Mesothelial cell of epicardium (in vitro differentiated cells): Measurements from ENCODE around the gene LDB2. TPM values are rescaled to one million over a fixed set of nuclear protein-coding genes. Genes with fewer than 3 reads are reported as not detected.

Experiments
- DNase-seq, 2 experiments: peaks; one replicate each; pipeline ENCODE4 v3.0.0; 2021; ENCODE audit warnings: low spot score in 2 of 2; ENCODE audit not compliant: unreplicated experiment in 2 of 2
- H3K27ac Mint-ChIP-seq: 2 replicates; pipeline ENCODE4 v1.8.0; 2021; ENCODE audit warnings: mixed read lengths
- H3K27me3 Mint-ChIP-seq: 2 replicates; pipeline ENCODE4 v1.8.0; 2021; ENCODE audit warnings: low read depth, mixed read lengths
- H3K36me3 Mint-ChIP-seq: 2 replicates; pipeline ENCODE4 v1.8.0; 2021; ENCODE audit warnings: mixed read lengths
- H3K4me1 Mint-ChIP-seq: 2 replicates; pipeline ENCODE4 v1.8.0; 2021; ENCODE audit warnings: mixed read lengths
- H3K4me3 Mint-ChIP-seq: 2 replicates; pipeline ENCODE4 v1.8.0; 2021; ENCODE audit warnings: mild to moderate bottlenecking, moderate library complexity, mixed read lengths
- H3K9me3 Mint-ChIP-seq: 2 replicates; pipeline ENCODE4 v1.8.0; 2021; ENCODE audit warnings: mixed read lengths
- total RNA-seq: library from RNA; stranded (reverse); gene quantifications from 3 replicates; pipeline ENCODE4 v1.2.1, GENCODE V29; 2021
- TF ChIP-seq, protein P1 (sequence below): fragments of 200-600 bp; sonication (generic); IDR thresholded peaks from one replicate; pipeline ENCODE4 v1.5.0; 2021; ENCODE audit warnings: antibody characterized with exemption; ENCODE audit not compliant: unreplicated experiment

Gene LDB2
- total RNA-seq, 1 donor from 2014 or later = 7.6 TPM

DNA sequence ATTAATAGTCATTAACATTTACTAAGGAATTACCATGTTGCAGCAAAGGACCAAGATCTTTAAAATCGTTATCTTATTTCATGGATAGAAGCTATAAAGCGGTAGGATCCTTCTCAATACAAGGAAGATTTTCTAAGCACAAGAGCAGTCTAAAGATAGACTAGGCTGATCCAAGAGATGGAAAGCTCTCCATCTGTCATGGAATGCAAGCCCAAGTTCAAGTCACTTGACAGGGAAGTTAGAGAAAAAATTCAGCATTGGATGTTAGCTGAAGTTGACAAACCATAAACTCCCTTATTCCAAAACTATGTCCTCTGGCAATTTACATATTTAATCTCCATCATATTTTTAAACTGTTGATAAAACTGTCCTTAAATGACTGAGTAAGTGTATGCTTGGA is 177.7 kb downstream of the LDB2 start:
- Mint-ChIP-seq H3K4me1 (peaks cover 7% of the 10 kb centered on the region), H3K36me3 (no peaks in the 10 kb centered on the region), H3K4me3 (no peak overlapping the region), H3K27ac (no peak overlapping the region), H3K9me3 (peaks cover 33% of the 10 kb centered on the region), H3K27me3 (peaks cover 4% of the 10 kb centered on the region)
- TF ChIP-seq, protein P1, sequence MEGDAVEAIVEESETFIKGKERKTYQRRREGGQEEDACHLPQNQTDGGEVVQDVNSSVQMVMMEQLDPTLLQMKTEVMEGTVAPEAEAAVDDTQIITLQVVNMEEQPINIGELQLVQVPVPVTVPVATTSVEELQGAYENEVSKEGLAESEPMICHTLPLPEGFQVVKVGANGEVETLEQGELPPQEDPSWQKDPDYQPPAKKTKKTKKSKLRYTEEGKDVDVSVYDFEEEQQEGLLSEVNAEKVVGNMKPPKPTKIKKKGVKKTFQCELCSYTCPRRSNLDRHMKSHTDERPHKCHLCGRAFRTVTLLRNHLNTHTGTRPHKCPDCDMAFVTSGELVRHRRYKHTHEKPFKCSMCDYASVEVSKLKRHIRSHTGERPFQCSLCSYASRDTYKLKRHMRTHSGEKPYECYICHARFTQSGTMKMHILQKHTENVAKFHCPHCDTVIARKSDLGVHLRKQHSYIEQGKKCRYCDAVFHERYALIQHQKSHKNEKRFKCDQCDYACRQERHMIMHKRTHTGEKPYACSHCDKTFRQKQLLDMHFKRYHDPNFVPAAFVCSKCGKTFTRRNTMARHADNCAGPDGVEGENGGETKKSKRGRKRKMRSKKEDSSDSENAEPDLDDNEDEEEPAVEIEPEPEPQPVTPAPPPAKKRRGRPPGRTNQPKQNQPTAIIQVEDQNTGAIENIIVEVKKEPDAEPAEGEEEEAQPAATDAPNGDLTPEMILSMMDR = no peak
- DNase-seq = no peak

DNA sequence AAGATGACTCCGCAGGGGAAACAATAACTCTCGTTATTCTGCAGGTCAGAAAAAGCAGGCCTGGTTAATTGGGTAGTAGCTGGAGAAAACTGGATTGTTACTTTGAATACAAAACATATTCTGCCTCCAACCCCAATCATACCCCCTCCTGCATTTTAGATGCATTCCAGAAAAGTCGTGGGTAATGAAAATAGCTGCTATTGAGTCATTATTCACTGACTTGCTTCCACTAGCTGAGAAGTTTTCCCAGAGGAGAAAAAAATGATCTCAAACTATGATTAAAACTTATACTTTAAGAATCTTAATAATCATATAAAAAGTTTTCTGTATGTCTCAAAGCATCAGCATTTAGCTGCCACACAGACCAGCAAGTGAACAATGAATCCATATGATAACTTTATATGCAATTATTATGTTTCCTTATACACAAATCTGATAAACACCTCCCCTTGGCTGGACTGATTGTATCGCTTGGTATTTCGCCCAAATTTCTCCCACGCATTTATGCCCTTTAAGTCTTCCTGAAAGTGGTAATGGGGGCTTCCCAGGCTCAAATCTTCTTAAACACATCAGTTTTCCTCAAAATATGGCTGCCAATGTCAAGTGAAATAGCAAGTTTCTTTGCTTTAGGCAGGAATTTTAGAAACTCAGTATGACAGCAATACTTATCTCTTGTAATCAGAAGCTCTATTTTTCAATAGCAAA is 181.0 kb downstream of the LDB2 start:
- no peaks in the 10 kb centered on the region for H3K36me3 Mint-ChIP-seq
- no peaks in the 10 kb centered on the region for H3K27me3 Mint-ChIP-seq
- peak overlapping the region; percentile 42 for H3K27ac Mint-ChIP-seq

GRCh38 chr4:16715482-16715881 is 183.0 kb downstream of the LDB2 start:
- H3K9me3 Mint-ChIP-seq = peaks cover 16% of the 10 kb centered on the region
- H3K36me3 Mint-ChIP-seq = no peaks in the 10 kb centered on the region

More for the DNA sequence above, 181.0 kb downstream of the LDB2 start:
- DNase-seq = no peak
- TF ChIP-seq, protein P1 = no peak
- H3K4me1 Mint-ChIP-seq = peaks cover 7% of the 10 kb centered on the region
- peaks cover 16% of the 10 kb centered on the region for H3K9me3 Mint-ChIP-seq
- H3K4me3 Mint-ChIP-seq = no peak overlapping the region

GRCh38 chr4:16714191-16714590 is 184.3 kb downstream of the LDB2 start:
- Mint-ChIP-seq H3K27me3 (no peaks in the 10 kb centered on the region), H3K4me1 (peaks cover 5% of the 10 kb centered on the region), H3K36me3 (no peaks in the 10 kb centered on the region), H3K4me3 (no peak overlapping the region), H3K9me3 (peaks cover 10% of the 10 kb centered on the region), H3K27ac (no peak overlapping the region)
- no peak for DNase-seq
- TF ChIP-seq, protein P1 = no peak

More at GRCh38 chr4:16715482-16715881, 183.0 kb downstream of the LDB2 start:
- TF ChIP-seq, protein P1 = no peak
- no peaks in the 10 kb centered on the region for H3K27me3 Mint-ChIP-seq
- H3K4me1 Mint-ChIP-seq = peaks cover 5% of the 10 kb centered on the region
- H3K4me3 Mint-ChIP-seq = no peak overlapping the region
- H3K27ac Mint-ChIP-seq = no peak overlapping the region
- no peak for DNase-seq

DNA sequence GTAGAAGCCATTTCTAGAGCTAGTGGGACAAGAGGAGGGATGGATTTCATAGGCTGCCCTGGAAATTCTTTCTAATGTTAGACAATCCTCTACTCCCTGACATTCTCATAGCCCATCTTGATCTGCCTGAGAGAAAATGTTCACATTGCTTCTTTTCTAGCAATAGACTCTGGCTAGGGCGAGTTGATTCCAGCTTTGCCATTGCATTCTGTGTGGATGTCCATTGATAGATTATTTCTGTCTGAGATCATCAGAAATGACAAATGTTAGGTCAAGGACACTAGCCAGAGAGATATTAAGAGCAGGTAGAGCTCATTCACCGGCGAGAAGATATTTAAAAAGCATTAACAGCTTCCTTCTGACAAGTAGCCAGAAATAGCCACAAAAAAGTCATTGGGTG is 184.7 kb downstream of the LDB2 start:
- peaks cover 5% of the 10 kb centered on the region for H3K4me1 Mint-ChIP-seq
- no peaks in the 10 kb centered on the region for H3K27me3 Mint-ChIP-seq
- no peak overlapping the region for H3K27ac Mint-ChIP-seq
- H3K9me3 Mint-ChIP-seq = peaks cover 10% of the 10 kb centered on the region
- DNase-seq = no peak
- TF ChIP-seq, protein P1 = no peak
- H3K36me3 Mint-ChIP-seq = no peaks in the 10 kb centered on the region
- no peak overlapping the region for H3K4me3 Mint-ChIP-seq
